GM21360 (cell line): ENCODE results near the gene MSH5.
"Not testable (repeated sequence)": the region's sequence is repeated elsewhere in the genome, so short reads cannot be mapped to it uniquely, and the experiment has no call there.

Experiments
- ATAC-seq: cut with Tn5 transposase; IDR thresholded peaks from one replicate; pipeline ENCODE4 v1.9.1; 2021; ENCODE audit warnings: mild to moderate bottlenecking, moderate library complexity; ENCODE audit not compliant: unreplicated experiment

The MSH5 gene

GRCh38 chr6:31776989-31777666 lies 37.3 kb downstream of the MSH5 start, which contains the start of gene VWA7:
VWA7 (minus strand) TSS chr6:31777328; CDS start chr6:31776779, 549 bp downstream.
- ATAC-seq, result peak; percentile 62

GRCh38 chr6:31777667-31778050 lies 37.9 kb downstream of the MSH5 start:
- ATAC-seq, result no peak

- ATAC-seq, result no peak
These were observed 38.4 kb downstream of the MSH5 start for GRCh38 chr6:31778193-31778592.

GRCh38 chr6:31778999-31779885 lies 39.4 kb downstream of the MSH5 start:
- no peak for ATAC-seq

- no peak for ATAC-seq
These were observed 40.1 kb downstream of the MSH5 start for GRCh38 chr6:31779908-31780307.

GRCh38 chr6:31780507-31781243 lies 40.9 kb downstream of the MSH5 start:
- ATAC-seq, result no peak

GRCh38 chr6:31781244-31782125 lies 41.7 kb downstream of the MSH5 start:
- ATAC-seq, result no peak

- no peak for ATAC-seq
These were observed 42.5 kb downstream of the MSH5 start for GRCh38 chr6:31782126-31782855.

GRCh38 chr6:31784098-31784925 lies 44.5 kb downstream of the MSH5 start:
- no peak for ATAC-seq

- ATAC-seq, result no peak
These were observed 45.7 kb downstream of the MSH5 start for GRCh38 chr6:31785475-31785874.

GRCh38 chr6:31791324-31792089 lies 51.7 kb downstream of the MSH5 start:
- ATAC-seq, result no peak

GRCh38 chr6:31792090-31792374 lies 52.2 kb downstream of the MSH5 start:
- ATAC-seq, result no peak

GRCh38 chr6:31792761-31793171 lies 53.0 kb downstream of the MSH5 start:
- no peak for ATAC-seq

GRCh38 chr6:31793927-31794245 lies 54.1 kb downstream of the MSH5 start:
- not testable (repeated sequence) for ATAC-seq

- ATAC-seq, result no peak
These were observed 54.6 kb downstream of the MSH5 start for GRCh38 chr6:31794294-31794865.

GRCh38 chr6:31794866-31795615 lies 55.2 kb downstream of the MSH5 start:
- peak; percentile 18 for ATAC-seq

- ATAC-seq, result peak; percentile 67
These were observed 56.0 kb downstream of the MSH5 start, which contains the start of gene VARS1 for GRCh38 chr6:31795616-31796298. VARS1 (minus strand) TSS chr6:31795752; CDS start chr6:31795217, 535 bp downstream.
